ENCODE data around the gene YAF2. TPM values are rescaled to one million over a fixed set of nuclear protein-coding genes. Genes with fewer than 3 reads are reported as not detected.

The YAF2 gene
- total RNA-seq, 1 donor from 2014 or later, result 22.4 TPM

DNA sequence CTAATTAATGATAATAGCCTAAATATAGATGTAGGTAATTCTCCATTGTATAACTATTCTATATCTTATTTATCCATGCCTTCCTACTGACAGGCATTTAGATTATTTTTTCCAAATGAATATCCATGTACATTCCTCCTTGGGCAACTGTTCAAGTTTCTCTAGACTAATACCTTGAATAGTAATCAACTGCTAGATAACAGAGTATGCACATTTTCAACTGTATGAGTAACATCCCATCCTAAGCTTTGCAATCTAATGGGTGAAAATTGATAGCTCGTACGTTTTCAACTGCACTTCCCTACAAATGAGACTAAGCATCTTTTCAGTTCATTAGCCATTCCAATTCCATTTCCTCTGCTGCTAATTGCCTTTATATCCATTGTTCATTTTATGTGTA is 37.0 kb downstream of the YAF2 start:
- Histone ChIP-seq H3K9me3 (ENCODE audit: low read depth) (no peaks in the 10 kb centered on the region), H3K36me3 (no peaks in the 10 kb centered on the region), H4K20me1 (ENCODE audit: low read depth) (peaks cover 12% of the 10 kb centered on the region), H3K4me3 (no peak overlapping the region), H3K79me2 (ENCODE audit: low read depth) (no peaks in the 10 kb centered on the region), H3K4me1 (peaks cover 9% of the 10 kb centered on the region), H3K27me3 (no peaks in the 10 kb centered on the region), H3K9ac (no peak overlapping the region), H2AFZ (replicated peaks) (no peak overlapping the region), H3K27ac (no peak overlapping the region), H3F3A (ENCODE audit: low read depth) (no peaks in the 10 kb centered on the region), H3K4me2 (no peak overlapping the region)
- H3K27ac Mint-ChIP-seq, result no peak overlapping the region
- no peak overlapping the region for H3K4me3 Mint-ChIP-seq
- no peak for DNase-seq (ENCODE audit: low spot score)
- TF ChIP-seq, protein P1, sequence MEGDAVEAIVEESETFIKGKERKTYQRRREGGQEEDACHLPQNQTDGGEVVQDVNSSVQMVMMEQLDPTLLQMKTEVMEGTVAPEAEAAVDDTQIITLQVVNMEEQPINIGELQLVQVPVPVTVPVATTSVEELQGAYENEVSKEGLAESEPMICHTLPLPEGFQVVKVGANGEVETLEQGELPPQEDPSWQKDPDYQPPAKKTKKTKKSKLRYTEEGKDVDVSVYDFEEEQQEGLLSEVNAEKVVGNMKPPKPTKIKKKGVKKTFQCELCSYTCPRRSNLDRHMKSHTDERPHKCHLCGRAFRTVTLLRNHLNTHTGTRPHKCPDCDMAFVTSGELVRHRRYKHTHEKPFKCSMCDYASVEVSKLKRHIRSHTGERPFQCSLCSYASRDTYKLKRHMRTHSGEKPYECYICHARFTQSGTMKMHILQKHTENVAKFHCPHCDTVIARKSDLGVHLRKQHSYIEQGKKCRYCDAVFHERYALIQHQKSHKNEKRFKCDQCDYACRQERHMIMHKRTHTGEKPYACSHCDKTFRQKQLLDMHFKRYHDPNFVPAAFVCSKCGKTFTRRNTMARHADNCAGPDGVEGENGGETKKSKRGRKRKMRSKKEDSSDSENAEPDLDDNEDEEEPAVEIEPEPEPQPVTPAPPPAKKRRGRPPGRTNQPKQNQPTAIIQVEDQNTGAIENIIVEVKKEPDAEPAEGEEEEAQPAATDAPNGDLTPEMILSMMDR (IDR thresholded peaks at IDR 0.05), result no peak
- TF ChIP-seq EZH2phosphoT487 (IDR thresholded peaks at IDR 0.05) (no peak), EZH2 (IDR thresholded peaks at IDR 0.05) (no peak)
- no peaks in the 10 kb centered on the region for H3K27me3 Mint-ChIP-seq (ENCODE audit: insufficient read depth, low read depth)
- H3K4me1 Mint-ChIP-seq, result peaks cover 6% of the 10 kb centered on the region
- H3K36me3 Mint-ChIP-seq, result peaks cover 15% of the 10 kb centered on the region
- no peaks in the 10 kb centered on the region for H3K9me3 Mint-ChIP-seq

DNA sequence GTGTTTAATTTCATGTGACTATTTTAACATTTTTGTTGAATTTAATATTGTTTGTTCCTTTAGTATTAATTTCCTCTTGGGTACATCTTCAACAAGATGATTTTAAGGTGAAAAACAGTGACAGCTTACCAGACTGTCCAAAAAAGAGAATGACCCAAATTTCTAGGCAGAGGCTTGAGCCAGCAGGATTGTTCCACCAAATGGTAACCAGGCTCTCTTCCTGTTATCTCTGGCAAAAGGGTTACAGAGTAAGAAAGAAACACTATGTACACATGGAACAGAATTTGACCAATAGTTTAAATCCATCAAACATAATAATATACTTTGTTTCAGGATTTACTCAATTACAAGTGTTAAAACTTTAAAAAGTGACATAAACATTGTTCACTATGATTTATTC is 39.0 kb downstream of the YAF2 start:
- Histone ChIP-seq H3K4me2 (no peak overlapping the region), H3K27ac (no peak overlapping the region), H3K79me2 (ENCODE audit: low read depth) (no peaks in the 10 kb centered on the region), H3K36me3 (no peaks in the 10 kb centered on the region), H3K4me1 (peaks cover 9% of the 10 kb centered on the region), H3K9me3 (ENCODE audit: low read depth) (no peaks in the 10 kb centered on the region), H3K9ac (no peak overlapping the region), H3K4me3 (no peak overlapping the region), H3K27me3 (no peaks in the 10 kb centered on the region), H2AFZ (replicated peaks) (no peak overlapping the region), H3F3A (ENCODE audit: low read depth) (no peaks in the 10 kb centered on the region), H4K20me1 (ENCODE audit: low read depth) (peaks cover 12% of the 10 kb centered on the region)
- Mint-ChIP-seq H3K27me3 (ENCODE audit: insufficient read depth, low read depth) (no peaks in the 10 kb centered on the region), H3K36me3 (peaks cover 17% of the 10 kb centered on the region), H3K4me1 (peaks cover 6% of the 10 kb centered on the region), H3K27ac (no peak overlapping the region), H3K4me3 (no peak overlapping the region), H3K9me3 (no peaks in the 10 kb centered on the region)
- no peak for DNase-seq (ENCODE audit: low spot score)
- TF ChIP-seq EZH2phosphoT487 (IDR thresholded peaks at IDR 0.05) (no peak), EZH2 (IDR thresholded peaks at IDR 0.05) (no peak)
- TF ChIP-seq, protein P1 (IDR thresholded peaks at IDR 0.05), result no peak

DNA sequence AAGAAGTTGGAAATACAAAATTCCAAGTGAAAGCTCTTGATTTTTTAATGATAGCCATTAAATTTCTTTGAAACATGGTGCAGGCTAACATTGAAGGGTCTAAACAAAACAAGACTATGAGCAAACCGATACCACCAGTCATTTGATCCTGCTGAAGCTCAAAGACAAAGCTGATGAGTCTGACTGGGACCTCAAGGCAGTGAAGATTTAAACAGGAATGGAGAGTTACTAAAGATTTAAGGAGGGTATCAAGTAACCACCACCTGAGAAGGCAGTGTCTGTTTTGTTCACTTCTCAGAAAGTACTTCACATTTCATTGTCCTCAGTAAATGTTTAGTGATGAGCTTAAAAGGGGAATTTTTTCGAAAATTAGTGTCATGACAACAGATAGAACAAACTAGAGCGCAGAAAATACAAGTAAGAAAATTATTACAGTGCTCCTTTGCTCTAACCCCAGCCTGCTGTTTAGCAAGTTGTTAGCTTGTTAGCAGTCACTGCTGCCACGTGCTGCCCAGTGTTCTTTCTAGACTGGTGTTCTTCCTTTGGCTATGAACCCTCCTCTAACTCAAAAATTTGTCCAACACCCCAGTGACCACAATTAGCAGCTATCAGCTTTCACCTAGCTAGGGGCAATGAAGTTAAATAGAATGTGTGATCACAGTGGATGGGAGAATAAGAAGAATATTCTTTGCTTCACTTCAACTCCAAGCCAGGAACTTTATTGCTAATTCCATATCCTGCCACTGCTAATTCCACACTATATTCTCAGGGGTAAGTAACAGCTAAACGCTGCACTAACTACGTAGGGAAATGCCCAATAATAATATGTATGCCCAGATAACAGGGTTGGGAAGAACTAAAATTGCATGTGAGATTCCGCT is 41.1 kb downstream of the YAF2 start:
- Histone ChIP-seq H2AFZ (replicated peaks) (no peak overlapping the region), H3K79me2 (ENCODE audit: low read depth) (no peaks in the 10 kb centered on the region), H3K4me2 (peak overlapping the region; percentile 31), H3K4me1 (peaks cover 9% of the 10 kb centered on the region), H3K27me3 (no peaks in the 10 kb centered on the region), H4K20me1 (ENCODE audit: low read depth) (peaks cover 12% of the 10 kb centered on the region), H3K36me3 (no peaks in the 10 kb centered on the region), H3K27ac (no peak overlapping the region), H3F3A (ENCODE audit: low read depth) (no peaks in the 10 kb centered on the region), H3K9me3 (ENCODE audit: low read depth) (no peaks in the 10 kb centered on the region), H3K9ac (no peak overlapping the region), H3K4me3 (no peak overlapping the region)
- no peak overlapping the region for H3K4me3 Mint-ChIP-seq
- no peak overlapping the region for H3K27ac Mint-ChIP-seq
- peaks cover 17% of the 10 kb centered on the region for H3K36me3 Mint-ChIP-seq
- H3K27me3 Mint-ChIP-seq (ENCODE audit: insufficient read depth, low read depth), result no peaks in the 10 kb centered on the region
- H3K4me1 Mint-ChIP-seq, result peaks cover 6% of the 10 kb centered on the region
- no peak for TF ChIP-seq EZH2phosphoT487 (IDR thresholded peaks at IDR 0.05)
- TF ChIP-seq, protein P1 (IDR thresholded peaks at IDR 0.05), result no peak
- no peak for TF ChIP-seq EZH2 (IDR thresholded peaks at IDR 0.05)
- H3K9me3 Mint-ChIP-seq, result no peaks in the 10 kb centered on the region
- DNase-seq (ENCODE audit: low spot score), result no peak
